ENCODE results near the gene ICOS. TPM values are rescaled to one million over a fixed set of nuclear protein-coding genes. Genes with fewer than 3 reads are reported as not detected.
"Not testable (repeated sequence)": the region's sequence is repeated elsewhere in the genome, so short reads cannot be mapped to it uniquely, and the experiment has no call there.

The ICOS gene
- total RNA-seq, 3 donors from 2014 or later: 0.36 to 0.49 (median 0.38) TPM

DNA sequence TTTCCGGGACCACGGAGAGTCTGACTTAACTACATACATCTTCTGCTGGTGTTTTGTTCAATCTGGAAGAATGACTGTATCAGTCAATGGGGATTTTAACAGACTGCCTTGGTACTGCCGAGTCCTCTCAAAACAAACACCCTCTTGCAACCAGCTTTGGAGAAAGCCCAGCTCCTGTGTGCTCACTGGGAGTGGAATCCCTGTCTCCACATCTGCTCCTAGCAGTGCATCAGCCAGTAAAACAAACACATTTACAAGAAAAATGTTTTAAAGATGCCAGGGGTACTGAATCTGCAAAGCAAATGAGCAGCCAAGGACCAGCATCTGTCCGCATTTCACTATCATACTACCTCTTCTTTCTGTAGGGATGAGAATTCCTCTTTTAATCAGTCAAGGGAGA lies 23.1 kb downstream of the ICOS start:
- no peak for ATAC-seq
- intact Hi-C loops (cut with DNase I, micrococcal nuclease): no loop called here
- H3K4me3 ChIP-seq: no peak overlapping the region
- TF ChIP-seq, protein P1, sequence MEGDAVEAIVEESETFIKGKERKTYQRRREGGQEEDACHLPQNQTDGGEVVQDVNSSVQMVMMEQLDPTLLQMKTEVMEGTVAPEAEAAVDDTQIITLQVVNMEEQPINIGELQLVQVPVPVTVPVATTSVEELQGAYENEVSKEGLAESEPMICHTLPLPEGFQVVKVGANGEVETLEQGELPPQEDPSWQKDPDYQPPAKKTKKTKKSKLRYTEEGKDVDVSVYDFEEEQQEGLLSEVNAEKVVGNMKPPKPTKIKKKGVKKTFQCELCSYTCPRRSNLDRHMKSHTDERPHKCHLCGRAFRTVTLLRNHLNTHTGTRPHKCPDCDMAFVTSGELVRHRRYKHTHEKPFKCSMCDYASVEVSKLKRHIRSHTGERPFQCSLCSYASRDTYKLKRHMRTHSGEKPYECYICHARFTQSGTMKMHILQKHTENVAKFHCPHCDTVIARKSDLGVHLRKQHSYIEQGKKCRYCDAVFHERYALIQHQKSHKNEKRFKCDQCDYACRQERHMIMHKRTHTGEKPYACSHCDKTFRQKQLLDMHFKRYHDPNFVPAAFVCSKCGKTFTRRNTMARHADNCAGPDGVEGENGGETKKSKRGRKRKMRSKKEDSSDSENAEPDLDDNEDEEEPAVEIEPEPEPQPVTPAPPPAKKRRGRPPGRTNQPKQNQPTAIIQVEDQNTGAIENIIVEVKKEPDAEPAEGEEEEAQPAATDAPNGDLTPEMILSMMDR (IDR thresholded peaks at IDR 0.05): no peak
- no peaks in the 10 kb centered on the region for H3K36me3 ChIP-seq (ENCODE audit: low read depth)
- no peak for DNase-seq
- H3K9me3 ChIP-seq: no peaks in the 10 kb centered on the region
- H3K4me1 ChIP-seq (ENCODE audit: low read depth): no peaks in the 10 kb centered on the region

DNA sequence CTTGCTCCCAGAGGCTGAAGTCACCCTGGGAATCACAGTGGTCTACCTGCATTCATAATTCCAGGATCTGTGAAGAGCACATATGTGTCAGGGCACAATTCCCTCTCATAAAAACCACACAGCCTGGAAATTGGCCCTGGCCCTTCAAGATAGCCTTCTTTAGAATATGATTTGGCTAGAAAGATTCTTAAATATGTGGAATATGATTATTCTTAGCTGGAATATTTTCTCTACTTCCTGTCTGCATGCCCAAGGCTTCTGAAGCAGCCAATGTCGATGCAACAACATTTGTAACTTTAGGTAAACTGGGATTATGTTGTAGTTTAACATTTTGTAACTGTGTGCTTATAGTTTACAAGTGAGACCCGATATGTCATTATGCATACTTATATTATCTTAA lies 24.2 kb downstream of the ICOS start:
- no peak for ATAC-seq
- TF ChIP-seq, protein P1 (IDR thresholded peaks at IDR 0.05): no peak
- no peaks in the 10 kb centered on the region for H3K36me3 ChIP-seq (ENCODE audit: low read depth)
- no peak for DNase-seq
- H3K4me3 ChIP-seq: no peak overlapping the region
- no peaks in the 10 kb centered on the region for H3K4me1 ChIP-seq (ENCODE audit: low read depth)
- H3K9me3 ChIP-seq: no peaks in the 10 kb centered on the region
- intact Hi-C loops (cut with DNase I, micrococcal nuclease): no loop called here

DNA sequence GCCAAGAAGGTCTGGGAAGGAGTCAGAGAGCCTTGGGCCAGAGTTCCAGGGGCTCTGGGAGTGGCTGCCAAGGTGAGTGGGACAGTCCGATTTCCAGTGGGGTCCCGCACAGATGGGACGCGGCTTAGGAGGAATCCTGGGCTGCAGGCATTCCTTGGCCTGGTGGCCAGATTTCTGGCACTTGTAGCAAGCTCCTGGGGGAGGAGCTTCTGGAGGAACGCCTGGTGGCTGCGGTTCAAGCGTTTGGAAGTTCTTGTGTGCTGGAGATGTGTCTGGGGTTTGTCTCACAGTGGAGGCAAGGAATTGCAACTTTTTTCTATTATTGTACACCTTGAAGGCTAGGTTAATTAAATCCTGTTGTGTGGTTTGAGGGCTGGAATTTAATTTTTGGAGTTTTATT lies 28.6 kb downstream of the ICOS start:
- intact Hi-C loops (cut with DNase I, micrococcal nuclease); H3K4me1 ChIP-seq (ENCODE audit: low read depth); H3K36me3 ChIP-seq (ENCODE audit: low read depth); DNase-seq; H3K4me3 ChIP-seq; H3K9me3 ChIP-seq; ATAC-seq: not testable (repeated sequence)

DNA sequence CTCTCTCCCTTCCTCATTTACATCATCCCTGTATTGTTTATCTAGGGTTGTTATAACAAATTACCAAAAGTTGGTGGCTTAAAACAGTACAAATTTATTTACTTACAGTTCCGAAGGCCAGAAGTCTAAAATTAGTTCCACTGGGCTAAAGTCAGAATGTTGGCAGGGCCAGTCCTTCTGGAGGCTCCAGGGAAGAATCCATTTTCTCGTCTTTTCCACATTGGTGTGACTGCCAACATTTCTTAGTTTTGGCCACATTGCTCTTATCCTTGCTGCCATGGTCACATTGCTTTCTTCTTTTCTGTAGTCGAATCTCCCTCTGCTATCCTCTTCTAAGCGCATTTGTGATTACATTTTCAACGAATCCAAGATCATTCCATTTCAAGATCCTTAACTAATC lies 34.7 kb downstream of the ICOS start:
- intact Hi-C loops (cut with DNase I, micrococcal nuclease): no loop called here

DNA sequence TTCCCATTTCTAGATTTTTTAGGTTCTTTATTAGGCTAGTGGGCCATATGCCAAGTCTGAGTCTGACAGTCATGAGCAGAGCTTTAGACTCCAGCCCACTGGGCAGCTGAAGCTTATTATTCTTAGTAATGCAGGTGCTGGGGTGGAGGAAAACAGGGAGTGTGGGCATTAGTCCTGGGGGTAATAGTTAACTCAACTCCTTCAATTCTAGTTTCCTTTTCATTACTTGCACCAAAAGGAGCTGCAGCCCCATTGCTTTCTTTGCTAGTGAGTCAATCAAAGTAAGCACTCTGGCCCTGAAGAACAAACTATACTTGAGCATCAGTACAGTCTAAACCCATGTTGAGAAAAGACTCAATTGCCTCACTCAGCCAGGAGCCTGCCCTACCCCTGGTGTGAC lies 35.5 kb downstream of the ICOS start:
- ATAC-seq: no peak
- Histone ChIP-seq H3K4me3 (no peak overlapping the region), H3K36me3 (ENCODE audit: low read depth) (no peaks in the 10 kb centered on the region), H3K4me1 (ENCODE audit: low read depth) (no peaks in the 10 kb centered on the region), H3K9me3 (no peaks in the 10 kb centered on the region)
- DNase-seq: no peak
- intact Hi-C loops (cut with DNase I, micrococcal nuclease): no loop called here
- TF ChIP-seq, protein P1 (IDR thresholded peaks at IDR 0.05): no peak

More for the DNA sequence above, 34.7 kb downstream of the ICOS start:
- Histone ChIP-seq H3K4me3 (no peak overlapping the region), H3K4me1 (ENCODE audit: low read depth) (no peaks in the 10 kb centered on the region), H3K9me3 (no peaks in the 10 kb centered on the region), H3K36me3 (ENCODE audit: low read depth) (no peaks in the 10 kb centered on the region)
- no peak for ATAC-seq
- no peak for DNase-seq
- TF ChIP-seq, protein P1 (IDR thresholded peaks at IDR 0.05): no peak

DNA sequence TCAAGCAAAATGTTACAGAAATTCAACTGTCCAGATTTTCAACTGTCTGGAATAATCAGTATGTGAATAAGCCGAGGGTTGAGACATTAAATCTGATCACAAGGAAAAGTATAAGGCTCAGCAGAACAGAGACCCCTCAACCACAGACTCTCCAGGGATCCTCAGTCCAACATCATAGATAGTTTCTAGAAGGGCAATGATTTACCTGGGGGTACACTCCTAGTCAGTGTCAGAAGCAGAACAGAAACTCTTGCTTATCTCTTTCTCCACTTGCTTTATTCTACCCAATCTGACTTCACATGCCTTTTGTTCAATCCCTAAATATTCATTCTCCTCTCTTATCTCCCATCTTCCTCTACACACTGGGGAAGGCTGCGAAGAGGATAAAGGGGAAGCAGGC lies 36.4 kb downstream of the ICOS start:
- ATAC-seq: no peak
- Histone ChIP-seq H3K4me1 (ENCODE audit: low read depth) (no peaks in the 10 kb centered on the region), H3K4me3 (no peak overlapping the region), H3K9me3 (no peaks in the 10 kb centered on the region), H3K36me3 (ENCODE audit: low read depth) (no peaks in the 10 kb centered on the region)
- TF ChIP-seq, protein P1 (IDR thresholded peaks at IDR 0.05): no peak
- no peak for DNase-seq
- intact Hi-C loops (cut with DNase I, micrococcal nuclease): no loop called here

Data from mucosa of descending colon (tissue), 3 donors.